ENCODE data around the gene L1TD1. TPM values are rescaled to one million over a fixed set of nuclear protein-coding genes. Genes with fewer than 3 reads are reported as not detected.
"Not testable (repeated sequence)": the region's sequence is repeated elsewhere in the genome, so short reads cannot be mapped to it uniquely, and the experiment has no call there.

L1TD1 gene
- total RNA-seq, 1 donor from 2014 or later, result 0.67 TPM

DNA sequence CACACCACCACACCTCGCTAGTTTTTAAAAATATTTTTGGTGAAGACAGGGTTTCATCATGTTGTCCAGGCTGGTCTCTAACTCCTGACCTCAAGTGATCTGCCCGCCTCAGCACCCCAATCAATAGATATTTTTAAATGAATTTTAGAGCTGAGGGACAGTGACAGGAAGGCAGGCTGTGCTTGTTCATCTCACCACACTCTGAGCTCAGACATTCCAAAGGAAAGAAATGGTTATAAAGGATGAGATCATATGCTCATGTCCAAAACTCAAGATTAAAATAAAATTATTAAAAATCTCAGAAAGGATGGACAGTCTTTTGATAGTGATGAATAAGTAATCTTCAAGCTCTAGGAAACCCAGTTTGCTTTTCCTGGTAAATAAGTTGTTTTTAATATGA lies 40.9 kb downstream of the L1TD1 start:
- Histone ChIP-seq H3K27ac (no peak overlapping the region), H3K27me3 (no peaks in the 10 kb centered on the region), H3K36me3 (no peaks in the 10 kb centered on the region), H3K9me3 (no peaks in the 10 kb centered on the region), H3K4me1 (no peaks in the 10 kb centered on the region), H3K4me3 (no peak overlapping the region)
- no peak for DNase-seq
- TF ChIP-seq, protein P1, sequence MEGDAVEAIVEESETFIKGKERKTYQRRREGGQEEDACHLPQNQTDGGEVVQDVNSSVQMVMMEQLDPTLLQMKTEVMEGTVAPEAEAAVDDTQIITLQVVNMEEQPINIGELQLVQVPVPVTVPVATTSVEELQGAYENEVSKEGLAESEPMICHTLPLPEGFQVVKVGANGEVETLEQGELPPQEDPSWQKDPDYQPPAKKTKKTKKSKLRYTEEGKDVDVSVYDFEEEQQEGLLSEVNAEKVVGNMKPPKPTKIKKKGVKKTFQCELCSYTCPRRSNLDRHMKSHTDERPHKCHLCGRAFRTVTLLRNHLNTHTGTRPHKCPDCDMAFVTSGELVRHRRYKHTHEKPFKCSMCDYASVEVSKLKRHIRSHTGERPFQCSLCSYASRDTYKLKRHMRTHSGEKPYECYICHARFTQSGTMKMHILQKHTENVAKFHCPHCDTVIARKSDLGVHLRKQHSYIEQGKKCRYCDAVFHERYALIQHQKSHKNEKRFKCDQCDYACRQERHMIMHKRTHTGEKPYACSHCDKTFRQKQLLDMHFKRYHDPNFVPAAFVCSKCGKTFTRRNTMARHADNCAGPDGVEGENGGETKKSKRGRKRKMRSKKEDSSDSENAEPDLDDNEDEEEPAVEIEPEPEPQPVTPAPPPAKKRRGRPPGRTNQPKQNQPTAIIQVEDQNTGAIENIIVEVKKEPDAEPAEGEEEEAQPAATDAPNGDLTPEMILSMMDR (IDR thresholded peaks at IDR 0.05), result no peak
- no peak for ATAC-seq
- intact Hi-C loops (cut with DNase I), result no loop called here

DNA sequence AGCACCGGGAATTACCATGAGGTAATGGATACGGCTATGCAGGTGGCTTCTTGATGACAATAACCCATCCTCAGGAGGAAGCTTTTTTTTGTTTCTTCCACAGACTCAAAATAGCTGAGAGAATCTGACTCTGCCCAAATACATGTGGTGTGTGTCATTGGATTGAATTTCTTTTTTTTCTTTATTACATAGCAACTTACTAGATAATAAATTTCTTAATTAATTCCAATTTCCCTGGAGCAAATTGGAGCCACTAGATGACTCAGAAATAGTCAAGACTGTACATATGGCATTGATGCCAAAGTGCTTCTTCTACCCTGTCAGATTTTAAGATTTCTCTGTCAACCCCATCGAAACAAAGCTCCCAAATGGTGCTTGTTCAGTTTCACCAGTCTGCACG lies 42.7 kb downstream of the L1TD1 start:
- ATAC-seq, result no peak
- no peaks in the 10 kb centered on the region for H3K9me3 ChIP-seq
- TF ChIP-seq, protein P1 (IDR thresholded peaks at IDR 0.05), result no peak
- no peaks in the 10 kb centered on the region for H3K36me3 ChIP-seq
- no peak overlapping the region for H3K27ac ChIP-seq
- intact Hi-C loops (cut with DNase I), result no loop called here
- no peak overlapping the region for H3K4me3 ChIP-seq
- DNase-seq, result no peak
- no peaks in the 10 kb centered on the region for H3K27me3 ChIP-seq
- no peaks in the 10 kb centered on the region for H3K4me1 ChIP-seq

DNA sequence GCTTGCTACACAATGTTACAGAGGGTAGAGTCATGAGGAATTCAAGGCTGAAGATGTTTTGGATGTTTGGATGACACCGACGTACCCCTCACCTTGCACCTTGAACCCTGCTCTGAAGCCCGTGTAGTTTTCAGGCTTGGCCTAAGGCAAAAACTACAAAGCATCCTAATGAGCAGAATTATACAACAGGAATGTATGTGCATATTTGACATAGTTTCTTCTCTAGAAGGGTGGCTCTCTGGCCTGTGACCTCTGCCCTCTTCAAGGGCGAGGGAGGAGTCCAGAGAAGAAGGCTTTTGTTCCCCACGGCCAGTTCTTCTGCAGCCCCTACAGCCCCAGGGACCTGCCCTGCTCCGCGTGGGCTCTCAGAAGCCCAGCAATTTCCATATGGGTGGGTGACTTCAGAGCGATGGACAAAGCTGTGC lies 43.3 kb downstream of the L1TD1 start:
- ATAC-seq (no peak), DNase-seq (no peak)
- Histone ChIP-seq H3K4me1 (no peaks in the 10 kb centered on the region), H3K27me3 (no peaks in the 10 kb centered on the region), H3K36me3 (no peaks in the 10 kb centered on the region), H3K4me3 (no peak overlapping the region), H3K27ac (no peak overlapping the region), H3K9me3 (no peaks in the 10 kb centered on the region)
- TF ChIP-seq, protein P1 (IDR thresholded peaks at IDR 0.05), result no peak
- intact Hi-C loops (cut with DNase I), result no loop called here

DNA sequence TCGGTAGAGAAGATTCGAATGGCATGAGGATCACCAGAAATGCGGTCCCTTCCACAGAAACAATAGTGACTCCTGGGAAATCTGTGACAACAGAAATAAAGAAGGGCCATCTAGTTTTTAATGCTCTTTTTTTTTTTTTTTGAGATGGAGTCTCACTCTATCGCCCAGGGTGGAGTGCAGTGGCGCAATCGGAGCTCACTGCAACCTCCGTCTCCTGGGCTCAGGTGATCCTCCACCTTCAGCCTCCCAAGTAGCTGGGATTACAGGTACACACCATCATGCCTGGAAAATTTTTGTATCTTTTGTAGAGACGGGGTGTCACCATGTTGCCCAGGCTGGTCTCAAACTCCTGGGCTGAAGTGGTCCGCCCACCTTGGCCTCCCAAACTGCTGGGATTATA lies 43.9 kb downstream of the L1TD1 start:
- Histone ChIP-seq H3K36me3 (no peaks in the 10 kb centered on the region), H3K4me1 (no peaks in the 10 kb centered on the region), H3K9me3 (no peaks in the 10 kb centered on the region), H3K4me3 (no peak overlapping the region), H3K27ac (no peak overlapping the region), H3K27me3 (no peaks in the 10 kb centered on the region)
- ATAC-seq (no peak), DNase-seq (no peak)
- TF ChIP-seq, protein P1 (IDR thresholded peaks at IDR 0.05), result no peak
- intact Hi-C loops (cut with DNase I), result no loop called here

DNA sequence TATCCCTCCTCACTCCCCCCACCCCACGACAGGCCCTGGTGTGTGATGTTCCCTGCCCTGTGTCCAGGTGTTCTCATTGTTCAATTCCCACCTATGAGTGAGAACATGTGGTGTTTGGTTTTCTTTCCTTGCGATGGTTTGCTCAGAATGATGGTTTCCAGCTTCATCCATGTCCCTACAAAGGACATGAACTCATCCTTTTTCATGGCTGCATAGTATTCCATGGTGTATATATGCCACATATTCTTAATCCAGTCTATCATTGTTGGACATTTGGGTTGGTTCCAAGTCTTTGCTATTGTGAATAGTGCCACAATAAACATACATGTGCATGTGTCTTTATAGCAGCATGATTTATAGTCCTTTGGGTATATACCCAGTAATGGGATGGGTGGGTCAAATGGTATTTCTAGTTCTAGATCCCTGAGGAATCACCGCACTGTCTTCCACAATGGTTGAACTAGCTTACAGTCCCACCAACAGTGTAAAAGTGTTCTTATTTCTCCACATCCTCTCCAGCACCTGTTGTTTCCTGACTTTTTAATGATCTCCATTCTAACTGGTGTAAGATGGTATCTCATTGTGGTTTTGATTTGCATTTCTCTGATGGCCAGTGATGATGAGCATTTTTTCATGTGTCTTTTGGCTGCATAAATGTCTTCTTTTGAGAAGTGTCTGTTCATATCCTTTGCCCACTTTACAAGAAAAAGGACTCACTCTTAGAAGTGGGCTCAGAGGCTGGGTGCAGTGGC lies 45.2 kb downstream of the L1TD1 start:
- H3K4me3 ChIP-seq; DNase-seq; H3K9me3 ChIP-seq; ATAC-seq; H3K36me3 ChIP-seq; H3K4me1 ChIP-seq; H3K27me3 ChIP-seq; intact Hi-C loops (cut with DNase I); H3K27ac ChIP-seq: not testable (repeated sequence)

DNA sequence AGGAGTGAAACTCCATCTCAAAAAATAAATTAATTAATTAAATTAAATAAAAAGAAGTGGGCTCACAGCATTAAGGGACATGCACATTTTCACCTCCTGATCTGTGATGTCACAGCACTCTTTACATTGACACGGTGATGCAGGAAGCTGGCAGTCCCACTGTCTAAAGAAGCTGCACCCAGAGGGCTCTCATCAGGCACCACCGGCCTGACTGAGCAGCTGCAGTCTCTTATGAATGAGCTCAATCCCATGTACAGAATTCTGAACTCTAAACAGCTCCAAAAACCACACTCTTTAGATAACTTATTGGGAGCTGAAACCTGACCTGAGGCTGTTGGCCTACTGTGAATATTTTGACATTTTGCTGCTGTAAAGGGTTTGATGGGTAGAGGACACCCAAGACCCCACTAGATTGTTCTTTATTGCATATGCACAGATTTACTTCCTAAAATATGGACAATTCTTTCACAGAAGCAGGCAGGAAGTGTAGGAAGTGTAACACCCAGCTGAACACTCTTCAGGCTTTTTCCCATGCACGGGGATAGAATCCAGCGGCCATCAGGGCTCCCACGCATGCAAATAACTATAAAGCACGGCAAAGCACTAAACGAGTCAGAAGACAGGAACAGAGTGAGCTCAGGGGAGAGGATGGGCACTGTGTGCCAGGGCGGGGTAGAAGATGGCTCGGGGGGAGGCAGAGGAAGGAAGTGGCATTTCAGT lies 46.2 kb downstream of the L1TD1 start:
- Histone ChIP-seq H3K36me3 (no peaks in the 10 kb centered on the region), H3K4me1 (no peaks in the 10 kb centered on the region), H3K9me3 (no peaks in the 10 kb centered on the region), H3K27me3 (no peaks in the 10 kb centered on the region), H3K27ac (no peak overlapping the region), H3K4me3 (no peak overlapping the region)
- TF ChIP-seq, protein P1 (IDR thresholded peaks at IDR 0.05), result no peak
- DNase-seq (no peak), ATAC-seq (no peak)
- intact Hi-C loops (cut with DNase I), result no loop called here

Data from upper lobe of right lung (tissue), 1 donor.